GM23248 (cell line): Measurements from ENCODE around the gene LAMA2. TPM values are rescaled to one million over a fixed set of nuclear protein-coding genes. Genes with fewer than 3 reads are reported as not detected.

Experiments
- DNase-seq: peaks from one replicate; pipeline ENCODE4 v3.0.0-alpha.2; 2015
- H2AFZ ChIP-seq: fragments of 200-600 bp; sonication (generic); 2 replicates; pipeline ENCODE4 v1.6.1; 2016; ENCODE audit warnings: antibody characterized with exemption
- H3F3A ChIP-seq: fragments of 200-600 bp; sonication (generic); 2 replicates; pipeline ENCODE4 v1.6.1; 2016; ENCODE audit warnings: mild to moderate bottlenecking, antibody characterized with exemption, mixed run types; ENCODE audit not compliant: insufficient read depth
- H3K27ac ChIP-seq: fragments of 200-600 bp; sonication (generic); 2 replicates; pipeline ENCODE4 v1.5.1; 2016; ENCODE audit warnings: mild to moderate bottlenecking
- H3K27me3 ChIP-seq: fragments of 200-600 bp; sonication (generic); replicated peaks from 2 replicates; pipeline ENCODE4 v1.6.1; 2016; ENCODE audit warnings: mild to moderate bottlenecking; ENCODE audit not compliant: insufficient read depth
- H3K36me3 ChIP-seq: fragments of 200-600 bp; sonication (generic); 2 replicates; pipeline ENCODE4 v1.6.1; 2016; ENCODE audit warnings: low read depth, mild to moderate bottlenecking
- H3K4me1 ChIP-seq: fragments of 200-600 bp; sonication (generic); 2 replicates; pipeline ENCODE4 v1.6.1; 2016; ENCODE audit warnings: mild to moderate bottlenecking; ENCODE audit not compliant: insufficient read depth
- H3K4me2 ChIP-seq: fragments of 200-600 bp; sonication (generic); one replicate; pipeline ENCODE4 v1.6.1; 2016; ENCODE audit warnings: mild to moderate bottlenecking; ENCODE audit not compliant: unreplicated experiment
- H3K4me3 ChIP-seq: fragments of 200-600 bp; sonication (generic); 2 replicates; pipeline ENCODE4 v1.5.1; 2016; ENCODE audit warnings: mild to moderate bottlenecking
- H3K79me2 ChIP-seq: fragments of 200-600 bp; sonication (generic); 2 replicates; pipeline ENCODE4 v1.6.1; 2016; ENCODE audit warnings: mild to moderate bottlenecking; ENCODE audit not compliant: insufficient read depth
- H3K9ac ChIP-seq: fragments of 200-600 bp; sonication (generic); 2 replicates; pipeline ENCODE4 v1.6.1; 2016; ENCODE audit warnings: mild to moderate bottlenecking
- H3K9me2 ChIP-seq: fragments of 200-600 bp; sonication (generic); 2 replicates; pipeline ENCODE4 v1.6.1; 2016; ENCODE audit warnings: mixed run types, mild to moderate bottlenecking, moderate library complexity; ENCODE audit not compliant: insufficient read depth
- H3K9me3 ChIP-seq: fragments of 200-600 bp; sonication (generic); one replicate; pipeline ENCODE4 v1.6.1; 2017; ENCODE audit warnings: low read depth
- H4K20me1 ChIP-seq: fragments of 200-600 bp; sonication (generic); 2 replicates; pipeline ENCODE4 v1.6.0; 2016; ENCODE audit not compliant: insufficient read depth
- EZH2 ChIP-seq: fragments of 200-600 bp; sonication (generic); IDR thresholded peaks from 2 replicates; pipeline ENCODE4 v1.6.1; 2018; ENCODE audit warnings: antibody characterized with exemption, mild to moderate bottlenecking; ENCODE audit not compliant: insufficient read depth, poor library complexity, severe bottlenecking
- EZH2phosphoT487 ChIP-seq: fragments of 200-600 bp; sonication (generic); IDR thresholded peaks from 2 replicates; pipeline ENCODE4 v1.6.1; 2018; ENCODE audit warnings: antibody characterized with exemption, moderate library complexity, mild to moderate bottlenecking, low read depth; ENCODE audit not compliant: insufficient read depth
- WGBS, 2 experiments: methylation state at CpG; one replicate each; pipeline ENCODE4 v1.1.6; 2015 to 2017; ENCODE audit warnings: low lambda C conversion rate in 2 of 2, low coverage in 1 of 2; ENCODE audit errors: missing lambda C conversion rate in 2 of 2; 5-methylcytosine and 5-hydroxymethylcytosine counted together
- in situ Hi-C: fragments of 300-500 bp; cut with MboI; formaldehyde crosslinking; loops from 2 replicates; pipeline ENCODE4 v1.15.0; 2020
- polyA plus RNA-seq: library from polyadenylated mRNA; unstranded; fragments of >200 nt; fragmentation: Nextera tagmentation; extraction: Ambion mirVana; gene quantifications from 2 replicates; pipeline ENCODE4 v1.2.1, GENCODE V29; 2016
- total RNA-seq: library from RNA; depleted of rRNA; stranded (reverse); fragments of >200 nt; shearing (Covaris generic); gene quantifications from 2 replicates; pipeline ENCODE4 v1.2.3, GENCODE V29; 2014

LAMA2 gene
- total and polyA plus RNA-seq, 2 experiments from 2014 or later = 8.3 to 31.1 TPM

DNA sequence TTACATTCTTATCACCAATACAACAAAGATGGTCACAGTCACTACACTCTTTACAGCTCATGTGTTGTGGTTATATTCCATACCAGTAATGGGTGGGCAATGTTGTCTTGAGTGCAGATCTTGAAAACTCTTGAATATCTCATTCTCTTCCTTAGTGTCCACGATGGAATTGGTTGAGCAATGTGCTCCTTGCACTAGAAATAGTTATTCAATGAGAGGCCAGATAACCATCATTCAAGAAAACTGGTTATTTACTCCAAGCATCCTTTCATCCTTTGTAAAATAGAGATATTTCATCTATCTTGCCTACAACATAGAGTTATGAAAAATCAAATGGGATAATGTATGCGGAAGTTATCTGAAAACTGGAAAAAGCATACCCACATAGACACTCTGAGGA, 611.2 kb downstream of the LAMA2 start:
- no peaks in the 10 kb centered on the region for H3K79me2 ChIP-seq
- in situ Hi-C loops = loop anchor here (10.0 kb wide), 1 partner anchor 531 kb away; no protein-coding TSS in a partner anchor
- peak overlapping the region; percentile 66 for H3K4me2 ChIP-seq
- H3K9me2 ChIP-seq = no peaks in the 10 kb centered on the region
- WGBS, 2 experiments = 62 to 63% methylated on average over 2 of the region's 2 CpGs
- no peaks in the 10 kb centered on the region for H3K9me3 ChIP-seq
- H3K9ac ChIP-seq = no peak overlapping the region
- peak overlapping the region; percentile 42 for H3K27ac ChIP-seq
- no peaks in the 10 kb centered on the region for H3K27me3 ChIP-seq
- peak; percentile 42 for DNase-seq
- no peaks in the 10 kb centered on the region for H3K36me3 ChIP-seq
- H4K20me1 ChIP-seq = no peaks in the 10 kb centered on the region
- no peak overlapping the region for H3K4me3 ChIP-seq
- TF ChIP-seq EZH2 (no peak), EZH2phosphoT487 (no peak)
- H3K4me1 ChIP-seq = peaks cover 67% of the 10 kb centered on the region
- H3F3A ChIP-seq = peaks cover 73% of the 10 kb centered on the region
- no peak overlapping the region for H2AFZ ChIP-seq

DNA sequence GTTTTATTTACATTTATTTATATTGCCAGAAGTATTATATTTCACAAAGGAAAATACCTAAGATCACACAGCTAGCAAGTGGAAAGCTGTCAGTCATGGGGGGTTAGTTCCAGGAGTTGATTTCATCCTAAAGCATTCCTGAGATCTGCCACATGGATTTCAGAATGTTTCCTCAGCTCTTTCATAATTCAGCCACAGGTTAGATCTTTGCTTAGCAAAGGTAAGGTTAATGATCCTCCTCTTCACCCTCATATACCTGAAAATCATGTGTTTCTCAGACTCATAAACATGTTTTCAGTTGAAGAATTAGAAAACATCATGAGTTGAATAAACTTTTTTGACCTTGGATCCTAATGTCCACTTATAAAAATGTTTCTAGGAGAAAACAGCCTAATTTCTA, 611.6 kb downstream of the LAMA2 start:
- no peaks in the 10 kb centered on the region for H3K9me3 ChIP-seq
- H3K79me2 ChIP-seq = no peaks in the 10 kb centered on the region
- no peak overlapping the region for H3K4me3 ChIP-seq
- H3K27ac ChIP-seq = peak overlapping the region; percentile 42
- no peaks in the 10 kb centered on the region for H3K36me3 ChIP-seq
- no peak overlapping the region for H2AFZ ChIP-seq
- DNase-seq = no peak
- peaks cover 69% of the 10 kb centered on the region for H3F3A ChIP-seq
- no peaks in the 10 kb centered on the region for H3K9me2 ChIP-seq
- no peaks in the 10 kb centered on the region for H3K27me3 ChIP-seq
- in situ Hi-C loops = loop anchor here (10.0 kb wide), 1 partner anchor 530 kb away; no protein-coding TSS in a partner anchor
- peaks cover 67% of the 10 kb centered on the region for H3K4me1 ChIP-seq
- peak overlapping the region; percentile 66 for H3K4me2 ChIP-seq
- TF ChIP-seq EZH2phosphoT487 (no peak), EZH2 (no peak)
- H3K9ac ChIP-seq = no peak overlapping the region
- H4K20me1 ChIP-seq = no peaks in the 10 kb centered on the region

DNA sequence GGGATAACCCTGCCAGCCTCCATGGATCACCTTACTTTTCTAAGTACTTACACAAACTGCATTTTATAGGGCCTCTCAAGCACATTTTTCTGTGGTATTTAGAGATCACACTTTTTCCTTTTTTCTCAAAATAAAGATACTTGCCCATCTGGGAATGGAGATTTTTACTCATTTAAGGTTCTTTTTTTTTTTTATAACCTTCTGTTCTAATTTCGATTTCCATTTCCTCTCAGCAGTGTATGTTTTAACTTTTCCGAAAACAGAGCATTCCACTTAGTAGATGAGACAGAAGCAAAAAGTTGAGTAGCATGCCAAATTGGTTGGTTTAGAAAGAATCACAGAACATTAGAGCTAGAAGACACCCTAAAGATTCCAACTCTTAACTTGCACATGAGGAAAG, 612.7 kb downstream of the LAMA2 start:
- in situ Hi-C loops = loop anchor here (10.0 kb wide), 1 partner anchor 529 kb away; no protein-coding TSS in a partner anchor
- H3K4me2 ChIP-seq = no peak overlapping the region
- H3K36me3 ChIP-seq = no peaks in the 10 kb centered on the region
- H3K4me3 ChIP-seq = no peak overlapping the region
- H3K4me1 ChIP-seq = peaks cover 65% of the 10 kb centered on the region
- no peaks in the 10 kb centered on the region for H4K20me1 ChIP-seq
- WGBS, 2 experiments = 84 to 91% methylated on average over 2 of the region's 2 CpGs
- H3K9ac ChIP-seq = no peak overlapping the region
- H2AFZ ChIP-seq = no peak overlapping the region
- DNase-seq = no peak
- no peak overlapping the region for H3K27ac ChIP-seq
- no peaks in the 10 kb centered on the region for H3K9me2 ChIP-seq
- H3K9me3 ChIP-seq = no peaks in the 10 kb centered on the region
- no peaks in the 10 kb centered on the region for H3K27me3 ChIP-seq
- H3K79me2 ChIP-seq = no peaks in the 10 kb centered on the region
- peaks cover 66% of the 10 kb centered on the region for H3F3A ChIP-seq
- TF ChIP-seq EZH2 (no peak), EZH2phosphoT487 (no peak)

DNA sequence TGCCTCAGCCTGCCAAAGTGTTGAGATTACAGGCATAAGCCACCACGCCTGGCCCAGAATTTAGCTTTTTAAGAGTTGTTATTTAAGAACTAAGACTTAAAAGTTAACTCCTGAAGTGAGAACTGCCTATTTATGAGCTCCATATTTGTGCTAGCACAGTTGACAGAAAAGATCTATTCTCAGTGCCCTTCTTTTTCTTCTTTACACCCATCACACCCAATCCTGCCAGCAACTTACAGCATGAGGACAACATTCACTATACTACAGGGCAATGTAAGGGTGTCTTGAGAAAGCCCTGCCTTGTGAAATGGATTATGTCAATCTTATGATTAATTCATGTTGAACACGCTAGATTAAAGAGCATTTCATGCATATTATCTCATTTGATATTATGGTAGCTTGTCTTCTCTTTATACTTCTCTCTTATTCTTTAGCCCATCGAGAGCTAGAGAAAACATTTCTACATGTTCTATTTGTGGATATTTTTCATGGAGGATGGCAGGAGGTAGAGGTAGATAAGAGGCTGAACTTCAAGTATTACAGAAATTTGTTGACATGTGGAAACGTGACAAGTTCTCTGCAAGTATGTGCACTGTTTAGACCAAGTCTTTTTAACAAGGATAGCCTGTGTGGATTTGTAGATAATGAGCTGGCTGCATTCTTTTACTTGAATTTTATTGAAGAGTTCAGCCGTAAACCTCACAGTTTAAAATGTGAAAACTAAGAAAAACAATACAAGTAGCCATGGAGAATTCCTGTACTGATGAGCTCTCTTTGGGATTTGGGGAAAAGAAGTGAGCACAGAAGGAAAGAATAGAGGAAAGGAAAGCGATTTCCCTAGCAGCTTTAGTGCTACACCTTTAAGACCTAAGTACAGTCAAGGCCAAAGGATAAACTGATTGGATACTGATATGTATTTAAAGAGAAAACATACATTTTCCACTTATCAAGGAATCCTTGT, 614.8 kb downstream of the LAMA2 start:
- peak overlapping the region; percentile 63 for H3K4me2 ChIP-seq
- H3K9me2 ChIP-seq = no peaks in the 10 kb centered on the region
- no peaks in the 10 kb centered on the region for H3K27me3 ChIP-seq
- no peak for TF ChIP-seq EZH2phosphoT487
- TF ChIP-seq EZH2 = no peak
- peak overlapping the region; percentile 6; the same call in 1 of the 2 replicates for H2AFZ ChIP-seq
- DNase-seq = peak; percentile 23
- peaks cover 60% of the 10 kb centered on the region for H3K4me1 ChIP-seq
- H3K9me3 ChIP-seq = no peaks in the 10 kb centered on the region
- H3K36me3 ChIP-seq = no peaks in the 10 kb centered on the region
- 47 to 50% methylated on average over 6 of the region's 6 CpGs for WGBS, 2 experiments
- H3F3A ChIP-seq = peaks cover 62% of the 10 kb centered on the region
- in situ Hi-C loops = loop anchor here (10.0 kb wide), 1 partner anchor 527 kb away; no protein-coding TSS in a partner anchor
- H3K4me3 ChIP-seq = peak overlapping the region; percentile 56
- H3K9ac ChIP-seq = 0 out of 2 replicates have a peak overlapping the region, but pooled peaks have one; percentile 15
- no peaks in the 10 kb centered on the region for H4K20me1 ChIP-seq
- H3K27ac ChIP-seq = peak overlapping the region; percentile 40
- no peaks in the 10 kb centered on the region for H3K79me2 ChIP-seq
